Erythroblast (primary cell): ENCODE results near the gene NOTUM.
A peak's percentile ranks its signal among the peaks of the same experiment; 100 is the strongest.

Source experiments
- DNase-seq, 2 experiments: peaks; one replicate each; lab custom pipeline; 2025; lab: John Stamatoyannopoulos, UW
- GATA1 ChIP-seq: IDR thresholded peaks from 2 replicates; pipeline ENCODE4 v1.6.1; 2011; ENCODE audit warnings: low read depth, mild to moderate bottlenecking, control low read depth, low read length, moderate library complexity
- POLR2A ChIP-seq: IDR thresholded peaks from 2 replicates; pipeline ENCODE4 v1.6.1; 2011; ENCODE audit warnings: mild to moderate bottlenecking, low read length

Gene NOTUM

GRCh38 chr17:81934098-81934757 is 26.8 kb downstream of the NOTUM start:
- DNase-seq, result no peak
- no peak for TF ChIP-seq GATA1

- DNase-seq, result no peak
- TF ChIP-seq GATA1, result no peak
- no peak for TF ChIP-seq POLR2A
Observed at GRCh38 chr17:81933178-81933699, 27.7 kb downstream of the NOTUM start.

GRCh38 chr17:81932333-81932983 is 28.5 kb downstream of the NOTUM start:
- peak; percentile 75 to 83 for DNase-seq
- peak; percentile 17 for TF ChIP-seq POLR2A
- TF ChIP-seq GATA1, result no peak

- no peak for TF ChIP-seq GATA1
- TF ChIP-seq POLR2A, result peak; percentile 41
- no peak for DNase-seq
Observed at GRCh38 chr17:81931557-81932332, 29.2 kb downstream of the NOTUM start.

- TF ChIP-seq POLR2A (no peak), GATA1 (no peak)
- no peak for DNase-seq
Observed at GRCh38 chr17:81931189-81931556, 29.8 kb downstream of the NOTUM start.

GRCh38 chr17:81930142-81931125 is 30.6 kb downstream of the NOTUM start:
- TF ChIP-seq GATA1 (no peak), POLR2A (no peak)
- DNase-seq, result no peak

- TF ChIP-seq POLR2A (no peak), GATA1 (no peak)
- DNase-seq, result no peak
Observed at GRCh38 chr17:81929253-81930141, 31.5 kb downstream of the NOTUM start.

- peak; percentile 45 to 59 for DNase-seq
- TF ChIP-seq GATA1, result no peak
- no peak for TF ChIP-seq POLR2A
Observed at GRCh38 chr17:81928544-81929252, 32.3 kb downstream of the NOTUM start.

- TF ChIP-seq GATA1, result no peak
- peak; percentile 53 for TF ChIP-seq POLR2A
Observed at GRCh38 chr17:81927653-81928543, 33.1 kb downstream of the NOTUM start, which contains the start of gene MAFG. MAFG (minus strand) TSS chr17:81927735; CDS start chr17:81923185, 4,550 bp downstream.

GRCh38 chr17:81927152-81927652 is 33.8 kb downstream of the NOTUM start:
- DNase-seq, result no peak
- no peak for TF ChIP-seq GATA1
- no peak for TF ChIP-seq POLR2A

More at GRCh38 chr17:81927653-81928543, 33.1 kb downstream of the NOTUM start, which contains the start of gene MAFG:
- DNase-seq, result peak; percentile 97 to 98

GRCh38 chr17:81926451-81927151 is 34.4 kb downstream of the NOTUM start:
- TF ChIP-seq GATA1 (no peak), POLR2A (peak; percentile 37)

More at GRCh38 chr17:81926451-81927151, 34.4 kb downstream of the NOTUM start:
- peak; percentile 87 to 92 for DNase-seq
